Body of pancreas (tissue), 4 donors: Measurements from ENCODE around the gene RNFT2.

ENCODE experiments used
- POLR2A ChIP-seq, 3 donors: fragments of 450-650 bp; IDR thresholded peaks; one replicate each; pipeline ENCODE4 v1.6.1; 2016; ENCODE audit warnings: antibody characterized with exemption in 3 of 3, mild to moderate bottlenecking in 2 of 3
- TF ChIP-seq, protein P1 (sequence below), 7 experiments: fragments of 450-650 bp in 4 of 7; fragments of 200-600 bp in 3 of 7; sonication (generic) in 3 of 7; IDR thresholded peaks; one replicate each; pipeline ENCODE4 v1.5.1; 2016 to 2019; ENCODE audit warnings: antibody characterized with exemption in 7 of 7

DNA sequence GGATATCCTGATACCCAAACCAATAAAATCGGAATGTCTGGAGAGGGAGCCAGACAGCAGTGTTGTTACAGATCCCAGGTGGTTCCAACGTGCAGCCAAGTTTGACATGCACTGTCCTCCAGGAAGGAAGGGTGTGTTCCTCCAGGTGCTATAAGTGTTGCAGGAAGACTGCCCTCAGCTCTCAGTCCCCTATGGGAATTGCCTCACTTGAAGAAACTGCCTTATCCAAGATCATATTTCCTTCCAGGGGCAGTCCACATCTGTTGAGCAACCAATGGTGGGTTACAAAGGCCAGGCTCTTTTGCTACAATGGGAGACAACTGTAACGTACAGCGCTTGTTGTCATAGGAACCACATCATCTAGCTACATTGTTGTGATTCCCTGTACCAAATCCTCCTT, 159.4 kb downstream of the RNFT2 start:
- TF ChIP-seq, protein P1, sequence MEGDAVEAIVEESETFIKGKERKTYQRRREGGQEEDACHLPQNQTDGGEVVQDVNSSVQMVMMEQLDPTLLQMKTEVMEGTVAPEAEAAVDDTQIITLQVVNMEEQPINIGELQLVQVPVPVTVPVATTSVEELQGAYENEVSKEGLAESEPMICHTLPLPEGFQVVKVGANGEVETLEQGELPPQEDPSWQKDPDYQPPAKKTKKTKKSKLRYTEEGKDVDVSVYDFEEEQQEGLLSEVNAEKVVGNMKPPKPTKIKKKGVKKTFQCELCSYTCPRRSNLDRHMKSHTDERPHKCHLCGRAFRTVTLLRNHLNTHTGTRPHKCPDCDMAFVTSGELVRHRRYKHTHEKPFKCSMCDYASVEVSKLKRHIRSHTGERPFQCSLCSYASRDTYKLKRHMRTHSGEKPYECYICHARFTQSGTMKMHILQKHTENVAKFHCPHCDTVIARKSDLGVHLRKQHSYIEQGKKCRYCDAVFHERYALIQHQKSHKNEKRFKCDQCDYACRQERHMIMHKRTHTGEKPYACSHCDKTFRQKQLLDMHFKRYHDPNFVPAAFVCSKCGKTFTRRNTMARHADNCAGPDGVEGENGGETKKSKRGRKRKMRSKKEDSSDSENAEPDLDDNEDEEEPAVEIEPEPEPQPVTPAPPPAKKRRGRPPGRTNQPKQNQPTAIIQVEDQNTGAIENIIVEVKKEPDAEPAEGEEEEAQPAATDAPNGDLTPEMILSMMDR (IDR thresholded peaks at IDR 0.05), result no peak
- TF ChIP-seq POLR2A (IDR thresholded peaks at IDR 0.05), result no peak
